ENCODE measurements around the gene NDNF. TPM values are rescaled to one million over a fixed set of nuclear protein-coding genes. Genes with fewer than 3 reads are reported as not detected.

The NDNF gene
- total RNA-seq, 1 donor from 2014 or later, result 33.3 TPM

GRCh38 chr4:121015421-121015820 lies 56.9 kb downstream of the NDNF start:
- DNase-seq (ENCODE audit: low spot score), result no peak
- Mint-ChIP-seq H3K4me3 (ENCODE audit: unreplicated experiment) (no peak overlapping the region), H3K27ac (ENCODE audit: unreplicated experiment) (no peak overlapping the region), H3K4me1 (ENCODE audit: unreplicated experiment) (peaks cover 3% of the 10 kb centered on the region), H3K9me3 (ENCODE audit: unreplicated experiment) (no peaks in the 10 kb centered on the region), H3K36me3 (ENCODE audit: low read depth, unreplicated experiment) (no peaks in the 10 kb centered on the region), H3K27me3 (ENCODE audit: unreplicated experiment) (peaks cover 7% of the 10 kb centered on the region)
- no peak for TF ChIP-seq CTCF (IDR thresholded peaks at IDR 0.05; ENCODE audit: unreplicated experiment)

- no peak for TF ChIP-seq CTCF (IDR thresholded peaks at IDR 0.05; ENCODE audit: unreplicated experiment)
- peaks cover 7% of the 10 kb centered on the region for H3K4me1 Mint-ChIP-seq (ENCODE audit: unreplicated experiment)
- H3K9me3 Mint-ChIP-seq (ENCODE audit: unreplicated experiment), result no peaks in the 10 kb centered on the region
- H3K27me3 Mint-ChIP-seq (ENCODE audit: unreplicated experiment), result peaks cover 7% of the 10 kb centered on the region
- no peak overlapping the region for H3K27ac Mint-ChIP-seq (ENCODE audit: unreplicated experiment)
- no peak overlapping the region for H3K4me3 Mint-ChIP-seq (ENCODE audit: unreplicated experiment)
- no peak for DNase-seq (ENCODE audit: low spot score)
- no peaks in the 10 kb centered on the region for H3K36me3 Mint-ChIP-seq (ENCODE audit: low read depth, unreplicated experiment)
These were observed 57.8 kb downstream of the NDNF start for GRCh38 chr4:121014544-121014943.

GRCh38 chr4:121011780-121012340 lies 60.5 kb downstream of the NDNF start:
- H3K9me3 Mint-ChIP-seq (ENCODE audit: unreplicated experiment), result no peaks in the 10 kb centered on the region
- H3K27me3 Mint-ChIP-seq (ENCODE audit: unreplicated experiment), result no peaks in the 10 kb centered on the region
- peaks cover 4% of the 10 kb centered on the region for H3K4me1 Mint-ChIP-seq (ENCODE audit: unreplicated experiment)
- H3K36me3 Mint-ChIP-seq (ENCODE audit: low read depth, unreplicated experiment), result no peaks in the 10 kb centered on the region
- no peak for DNase-seq (ENCODE audit: low spot score)
- TF ChIP-seq CTCF (IDR thresholded peaks at IDR 0.05; ENCODE audit: unreplicated experiment), result no peak
- H3K4me3 Mint-ChIP-seq (ENCODE audit: unreplicated experiment), result no peak overlapping the region
- no peak overlapping the region for H3K27ac Mint-ChIP-seq (ENCODE audit: unreplicated experiment)

GRCh38 chr4:121011138-121011537 lies 61.2 kb downstream of the NDNF start:
- no peak overlapping the region for H3K4me3 Mint-ChIP-seq (ENCODE audit: unreplicated experiment)
- no peak for TF ChIP-seq CTCF (IDR thresholded peaks at IDR 0.05; ENCODE audit: unreplicated experiment)
- no peaks in the 10 kb centered on the region for H3K9me3 Mint-ChIP-seq (ENCODE audit: unreplicated experiment)
- no peaks in the 10 kb centered on the region for H3K27me3 Mint-ChIP-seq (ENCODE audit: unreplicated experiment)
- no peak for DNase-seq (ENCODE audit: low spot score)
- no peaks in the 10 kb centered on the region for H3K36me3 Mint-ChIP-seq (ENCODE audit: low read depth, unreplicated experiment)
- peaks cover 4% of the 10 kb centered on the region for H3K4me1 Mint-ChIP-seq (ENCODE audit: unreplicated experiment)
- no peak overlapping the region for H3K27ac Mint-ChIP-seq (ENCODE audit: unreplicated experiment)

- no peak for TF ChIP-seq CTCF (IDR thresholded peaks at IDR 0.05; ENCODE audit: unreplicated experiment)
- Mint-ChIP-seq H3K36me3 (ENCODE audit: low read depth, unreplicated experiment) (no peaks in the 10 kb centered on the region), H3K9me3 (ENCODE audit: unreplicated experiment) (no peaks in the 10 kb centered on the region), H3K4me1 (ENCODE audit: unreplicated experiment) (peaks cover 4% of the 10 kb centered on the region), H3K4me3 (ENCODE audit: unreplicated experiment) (no peak overlapping the region), H3K27me3 (ENCODE audit: unreplicated experiment) (no peaks in the 10 kb centered on the region), H3K27ac (ENCODE audit: unreplicated experiment) (no peak overlapping the region)
- DNase-seq (ENCODE audit: low spot score), result no peak
These were observed 62.5 kb downstream of the NDNF start for GRCh38 chr4:121009578-121010478.

All from endothelial cell (in vitro differentiated cells).